H9 (cell line): ENCODE measurements around the gene IFT52. TPM values are rescaled to one million over a fixed set of nuclear protein-coding genes. Genes with fewer than 3 reads are reported as not detected.

ENCODE experiments used
- DNase-seq: peaks from one replicate; pipeline ENCODE4 v3.0.0-alpha.2; 2017
- H2AFZ ChIP-seq: one replicate; pipeline ENCODE4 v1.6.1; 2013; ENCODE audit warnings: mild to moderate bottlenecking, low read length, control low read depth, moderate library complexity
- H2AK5ac ChIP-seq: 2 replicates; pipeline ENCODE4 v1.6.1; 2013; ENCODE audit warnings: low read length, control low read depth, mixed read lengths; ENCODE audit not compliant: insufficient read length
- H2BK120ac ChIP-seq: one replicate; pipeline ENCODE4 v1.6.1; 2013; ENCODE audit warnings: low read depth, mild to moderate bottlenecking, low read length, control low read depth, inconsistent platforms; ENCODE audit not compliant: poor library complexity, severe bottlenecking
- H2BK12ac ChIP-seq: 2 replicates; pipeline ENCODE4 v1.6.1; 2013; ENCODE audit warnings: low read length, control low read depth, mixed read lengths, low read depth; ENCODE audit not compliant: insufficient read length
- H2BK15ac ChIP-seq: 2 replicates; pipeline ENCODE4 v1.6.1; 2013; ENCODE audit warnings: low read depth, low read length, control low read depth
- H2BK20ac ChIP-seq: one replicate; pipeline ENCODE4 v1.6.1; 2013; ENCODE audit warnings: low read depth, mild to moderate bottlenecking, low read length, control low read depth, inconsistent platforms; ENCODE audit not compliant: poor library complexity, severe bottlenecking
- H2BK5ac ChIP-seq: 2 replicates; pipeline ENCODE4 v1.6.1; 2013; ENCODE audit warnings: low read length, control low read depth, mixed read lengths; ENCODE audit not compliant: insufficient read length
- H3K14ac ChIP-seq: 2 replicates; pipeline ENCODE4 v1.6.1; 2013; ENCODE audit warnings: low read length, control low read depth; ENCODE audit not compliant: insufficient read depth
- H3K18ac ChIP-seq: 2 replicates; pipeline ENCODE4 v1.6.1; 2013; ENCODE audit warnings: low read depth, mild to moderate bottlenecking, mixed read lengths, low read length, control low read depth; ENCODE audit not compliant: insufficient read length
- H3K23ac ChIP-seq: 2 replicates; pipeline ENCODE4 v1.6.1; 2013; ENCODE audit warnings: low read length, control low read depth, mixed read lengths, low read depth; ENCODE audit not compliant: insufficient read length
- H3K23me2 ChIP-seq: 2 replicates; pipeline ENCODE4 v1.6.1; 2013; ENCODE audit warnings: low read depth, mild to moderate bottlenecking, mixed read lengths, low read length, control low read depth; ENCODE audit not compliant: insufficient read length, poor library complexity, severe bottlenecking
- H3K27ac ChIP-seq: 2 replicates; pipeline ENCODE4 v1.5.1; 2013; ENCODE audit warnings: low read length, control low read depth, mixed read lengths, low read depth; ENCODE audit not compliant: insufficient read length
- H3K27me3 ChIP-seq: 2 replicates; pipeline ENCODE4 v1.6.1; 2013; ENCODE audit warnings: low read length, control low read depth, inconsistent platforms; ENCODE audit not compliant: insufficient read depth
- H3K4ac ChIP-seq: 2 replicates; pipeline ENCODE4 v1.6.1; 2013; ENCODE audit warnings: low read depth, mild to moderate bottlenecking, control low read depth, inconsistent platforms, low read length, moderate library complexity
- H3K4me1 ChIP-seq: 2 replicates; pipeline ENCODE4 v1.6.1; 2013; ENCODE audit warnings: low read length, control low read depth, inconsistent platforms; ENCODE audit not compliant: insufficient read depth
- H3K4me2 ChIP-seq: 2 replicates; pipeline ENCODE4 v1.6.1; 2013; ENCODE audit warnings: low read length, control low read depth, mixed read lengths; ENCODE audit not compliant: insufficient read length, insufficient read depth
- H3K56ac ChIP-seq: 2 replicates; pipeline ENCODE4 v1.6.1; 2013; ENCODE audit warnings: low read depth, mild to moderate bottlenecking, mixed read lengths, low read length, control low read depth; ENCODE audit not compliant: insufficient read length
- H3K79me1 ChIP-seq: 2 replicates; pipeline ENCODE4 v1.6.1; 2013; ENCODE audit warnings: low read depth, mild to moderate bottlenecking, moderate library complexity, low read length, control low read depth, inconsistent platforms; ENCODE audit not compliant: insufficient read depth, poor library complexity, severe bottlenecking
- H3K79me2 ChIP-seq: 2 replicates; pipeline ENCODE4 v1.6.1; 2013; ENCODE audit warnings: low read length, control low read depth, inconsistent platforms; ENCODE audit not compliant: insufficient read depth
- H3K9ac ChIP-seq: 2 replicates; pipeline ENCODE4 v1.6.1; 2013; ENCODE audit warnings: low read length, control low read depth, mixed read lengths; ENCODE audit not compliant: insufficient read length; ENCODE audit errors: extremely low read depth
- H3K9me3 ChIP-seq: one replicate; pipeline ENCODE4 v1.6.1; 2013; ENCODE audit warnings: low read depth, low read length, inconsistent platforms; ENCODE audit not compliant: control insufficient read depth
- H3T11ph ChIP-seq: one replicate; pipeline ENCODE4 v1.6.1; 2013; ENCODE audit warnings: mild to moderate bottlenecking, low read length, control low read depth, inconsistent platforms
- H4K20me1 ChIP-seq: one replicate; pipeline ENCODE4 v1.6.1; 2013; ENCODE audit not compliant: control insufficient read depth, insufficient read length, insufficient read depth
- H4K5ac ChIP-seq: 2 replicates; pipeline ENCODE4 v1.6.1; 2013; ENCODE audit warnings: low read depth, mild to moderate bottlenecking, mixed read lengths, low read length, control low read depth; ENCODE audit not compliant: insufficient read length
- H4K8ac ChIP-seq: replicated peaks from 2 replicates; pipeline ENCODE4 v1.6.1; 2013; ENCODE audit warnings: low read length, control low read depth, mixed read lengths, low read depth; ENCODE audit not compliant: insufficient read length
- H4K91ac ChIP-seq: 2 replicates; pipeline ENCODE4 v1.6.1; 2013; ENCODE audit warnings: low read depth, mild to moderate bottlenecking, moderate library complexity, mixed read lengths, low read length, control low read depth; ENCODE audit not compliant: insufficient read length
- H3K27ac Mint-ChIP-seq, 3 experiments: 2 replicates in 2 of 3; 3 replicates in 1 of 3; pipeline ENCODE4 v1.8.0; 2020 to 2021; ENCODE audit warnings: mixed read lengths in 3 of 3, mild to moderate bottlenecking in 1 of 3, moderate library complexity in 1 of 3
- H3K27me3 Mint-ChIP-seq: 2 replicates; pipeline ENCODE4 v1.8.0; 2021; ENCODE audit warnings: low read depth, mild to moderate bottlenecking, moderate library complexity, mixed read lengths
- H3K36me3 Mint-ChIP-seq, 3 experiments: 2 replicates in 2 of 3; 3 replicates in 1 of 3; pipeline ENCODE4 v1.8.0; 2020 to 2021; ENCODE audit warnings: low read depth in 3 of 3, mixed read lengths in 3 of 3; ENCODE audit not compliant: insufficient read depth in 1 of 3
- H3K4me1 Mint-ChIP-seq, 2 experiments: 2 replicates each; pipeline ENCODE4 v1.8.0; 2020; ENCODE audit warnings: mixed read lengths in 2 of 2
- H3K4me3 Mint-ChIP-seq, 2 experiments: 2 replicates in 1 of 2; 3 replicates in 1 of 2; pipeline ENCODE4 v1.8.0; 2020 to 2021; ENCODE audit warnings: mild to moderate bottlenecking in 2 of 2, mixed read lengths in 2 of 2, moderate library complexity in 1 of 2
- H3K9me3 Mint-ChIP-seq, 2 experiments: 2 replicates in 1 of 2; 3 replicates in 1 of 2; pipeline ENCODE4 v1.8.0; 2020; ENCODE audit warnings: mild to moderate bottlenecking in 2 of 2, mixed read lengths in 2 of 2, moderate library complexity in 1 of 2
- CTCF ChIP-seq: fragments of 200-600 bp; sonication (generic); conservative IDR thresholded peaks from 3 replicates; pipeline ENCODE4 v1.8.0; 2021; ENCODE audit warnings: antibody characterized with exemption, mild to moderate bottlenecking
- WGBS: extraction: QIAGEN DNeasy Blood & Tissue Kit; methylation state at CpG from one replicate; pipeline ENCODE4 v1.1.7; 2013; ENCODE audit warnings: missing lambda C conversion rate, low lambda C conversion rate, mixed read lengths; ENCODE audit not compliant: insufficient read length; ENCODE audit errors: extremely low coverage; 5-methylcytosine and 5-hydroxymethylcytosine counted together
- total RNA-seq: library from RNA; stranded (reverse); gene quantifications from 2 replicates; pipeline ENCODE4 v1.2.1, GENCODE V29; 2021

The IFT52 gene
- total RNA-seq, 1 experiment from 2014 or later: 44.5 TPM

DNA sequence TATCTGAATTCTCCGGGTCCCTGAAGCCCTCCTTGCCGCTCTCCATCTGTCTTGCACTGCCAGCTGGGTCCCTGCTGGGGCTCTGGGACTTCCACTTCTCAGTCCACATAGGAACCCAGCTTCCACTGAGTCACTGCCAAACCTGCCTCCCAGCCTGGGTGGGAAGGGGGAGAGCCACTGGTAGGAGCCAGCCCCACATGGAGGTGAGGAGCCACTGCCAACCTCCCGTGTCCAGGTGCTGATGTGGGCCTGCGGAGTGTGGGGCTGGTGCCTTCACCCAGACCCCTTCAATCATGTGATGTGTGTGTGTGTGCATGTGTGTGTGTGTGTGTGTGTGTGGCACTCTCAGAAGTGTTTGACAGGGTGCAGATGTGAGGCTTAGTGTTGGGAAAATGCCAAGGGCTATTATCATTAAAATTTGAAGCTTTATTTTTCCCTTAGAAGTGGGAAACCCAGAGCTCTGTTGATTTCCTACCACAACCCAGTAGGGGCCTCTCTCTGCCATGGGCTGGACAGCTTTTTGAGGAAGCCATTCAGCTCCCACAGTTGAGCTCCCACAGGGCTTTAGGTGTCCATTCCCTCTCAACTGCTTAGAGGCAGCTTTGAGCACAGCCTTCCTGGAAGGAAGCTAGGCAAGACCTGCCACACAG, 41.2 kb upstream of the IFT52 start:
- no peak overlapping the region for H4K91ac ChIP-seq
- H3K23ac ChIP-seq: no peak overlapping the region
- Mint-ChIP-seq H3K36me3 (peaks cover 26 to 35% (median 33%) of the 10 kb centered on the region in 3 experiments), H3K4me1 (peaks cover 3 to 4% of the 10 kb centered on the region in 2 experiments; a peak in 2 of 4 replicates), H3K27me3 (no peaks in the 10 kb centered on the region), H3K4me3 (no peak overlapping the region), H3K9me3 (peaks cover 10 to 14% of the 10 kb centered on the region in 2 experiments), H3K27ac (0 out of 7 replicates have a peak overlapping the region, but pooled peaks of 1 of the 3 experiments have one; percentile 39)
- no peak overlapping the region for H2BK5ac ChIP-seq
- no peaks in the 10 kb centered on the region for H3K79me2 ChIP-seq
- no peak overlapping the region for H3K4me2 ChIP-seq
- H2BK12ac ChIP-seq: no peak overlapping the region
- H2AK5ac ChIP-seq: no peak overlapping the region
- H3K27ac ChIP-seq: no peak overlapping the region
- no peaks in the 10 kb centered on the region for H3K9me3 ChIP-seq
- no peak overlapping the region for H3K56ac ChIP-seq
- TF ChIP-seq CTCF: no peak
- no peak for DNase-seq
- H2BK120ac ChIP-seq: no peak overlapping the region
- H2BK15ac ChIP-seq: no peak overlapping the region
- H2BK20ac ChIP-seq: no peak overlapping the region
- H3K27me3 ChIP-seq: no peaks in the 10 kb centered on the region
- no peak overlapping the region for H3K9ac ChIP-seq
- WGBS: no CpG with 5 or more reads among the region's 4 CpGs
- H3K18ac ChIP-seq: no peak overlapping the region
- H3K23me2 ChIP-seq: no peaks in the 10 kb centered on the region
- no peak overlapping the region for H4K8ac ChIP-seq
- no peak overlapping the region for H2AFZ ChIP-seq
- no peaks in the 10 kb centered on the region for H4K20me1 ChIP-seq
- H3K4me1 ChIP-seq: no peaks in the 10 kb centered on the region
- no peak overlapping the region for H3K4ac ChIP-seq
- H3K79me1 ChIP-seq: no peaks in the 10 kb centered on the region
- H3K14ac ChIP-seq: no peak overlapping the region
- H4K5ac ChIP-seq: no peak overlapping the region
- H3T11ph ChIP-seq: no peak overlapping the region
